SH-SY5Y (cell line): ENCODE results near the gene KLHDC4.

Source experiments
- GATA2 ChIP-seq: IDR thresholded peaks from 2 replicates; pipeline ENCODE4 v1.6.1; 2011; ENCODE audit warnings: mild to moderate bottlenecking, low read depth, low read length
- GATA3 ChIP-seq: IDR thresholded peaks from 2 replicates; pipeline ENCODE4 v1.6.1; 2011; ENCODE audit warnings: low read depth, mild to moderate bottlenecking, low read length, moderate library complexity

GRCh38 chr16:87682852-87683399, 82.9 kb downstream of the KLHDC4 start:
- TF ChIP-seq GATA3 (no peak), GATA2 (no peak)
